NCI-H2029 (cell line): Measurements from ENCODE around the gene CRB1.
A peak's percentile ranks its signal among the peaks of the same experiment; 100 is the strongest.
"Not testable (repeated sequence)": the region's sequence is repeated elsewhere in the genome, so short reads cannot be mapped to it uniquely, and the experiment has no call there.

Experiments used
- DNase-seq: peaks from one replicate; lab custom pipeline; 2025; lab: John Stamatoyannopoulos, UW

The CRB1 gene

DNA sequence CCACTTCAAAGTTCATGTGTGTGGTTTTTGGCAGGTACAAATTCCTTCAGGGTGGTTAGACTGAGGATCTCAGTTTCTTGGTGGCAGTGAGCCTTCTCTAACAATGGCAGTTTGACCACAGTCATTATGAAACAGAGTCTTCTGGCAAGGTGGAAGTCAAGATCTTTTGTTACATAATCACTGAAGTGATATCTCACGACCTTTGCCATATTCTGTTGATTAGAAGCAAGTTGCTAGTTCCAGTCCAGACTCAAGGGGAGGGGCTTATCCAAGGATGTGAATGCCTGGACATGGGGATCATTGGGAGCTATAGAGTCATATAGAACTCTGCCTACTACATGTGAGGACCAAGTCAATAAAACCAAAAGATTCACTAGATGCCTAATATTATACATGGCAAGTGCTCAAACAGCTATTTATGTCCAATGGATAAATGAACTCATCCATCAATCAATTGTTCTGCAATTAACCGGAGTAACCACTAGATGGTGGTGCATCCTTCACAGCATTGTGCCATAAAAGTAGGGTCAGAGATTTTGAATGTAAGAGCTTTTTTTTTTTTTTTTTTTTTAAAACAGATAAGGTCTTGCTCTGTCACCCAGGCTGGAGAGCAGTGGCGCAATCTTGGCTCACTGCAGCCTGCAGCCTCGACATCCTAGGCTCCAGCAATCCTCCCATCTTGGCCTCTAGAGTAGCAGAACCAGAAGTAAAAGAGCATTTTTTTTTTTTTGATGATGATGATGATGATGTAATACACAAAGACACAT is 131.9 kb downstream of the CRB1 start:
- peak; percentile 35 for DNase-seq

DNA sequence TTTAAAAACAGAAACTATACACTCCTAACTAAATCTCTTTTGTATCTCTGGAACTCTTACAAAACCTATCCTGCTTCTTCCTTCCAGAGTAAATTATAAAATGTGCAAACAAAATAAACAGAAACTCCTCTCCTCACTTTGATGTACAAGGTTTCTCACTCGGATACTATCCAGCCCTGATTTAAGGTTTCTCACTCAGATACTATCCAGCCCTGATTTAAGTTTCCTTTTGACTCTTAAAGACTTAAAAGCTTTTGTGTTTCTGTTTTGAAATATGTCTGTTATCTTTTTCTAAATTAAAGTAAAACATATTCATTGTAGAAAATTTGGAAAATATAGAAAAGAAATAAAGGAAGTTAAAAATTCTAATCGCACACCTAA is 132.5 kb downstream of the CRB1 start:
- no peak for DNase-seq

DNA sequence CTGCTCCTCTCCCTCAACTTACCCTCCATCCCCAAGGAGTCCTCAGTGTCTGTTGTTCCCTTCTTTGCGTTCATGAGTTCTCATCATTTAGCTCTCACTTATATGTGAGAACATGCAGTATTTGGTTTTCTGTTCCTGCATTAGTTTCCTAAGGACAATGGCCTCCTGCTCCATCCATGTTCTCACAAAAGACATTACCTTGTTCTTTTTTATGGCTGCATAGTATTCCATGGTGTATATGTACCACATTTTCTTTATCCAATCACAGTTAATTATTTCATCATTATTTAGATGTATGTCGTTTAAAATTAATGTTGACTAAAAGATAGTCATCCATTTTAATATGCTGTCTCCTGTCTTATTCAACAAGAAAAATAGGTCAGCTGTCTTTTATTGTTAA is 134.1 kb downstream of the CRB1 start:
- no peak for DNase-seq

DNA sequence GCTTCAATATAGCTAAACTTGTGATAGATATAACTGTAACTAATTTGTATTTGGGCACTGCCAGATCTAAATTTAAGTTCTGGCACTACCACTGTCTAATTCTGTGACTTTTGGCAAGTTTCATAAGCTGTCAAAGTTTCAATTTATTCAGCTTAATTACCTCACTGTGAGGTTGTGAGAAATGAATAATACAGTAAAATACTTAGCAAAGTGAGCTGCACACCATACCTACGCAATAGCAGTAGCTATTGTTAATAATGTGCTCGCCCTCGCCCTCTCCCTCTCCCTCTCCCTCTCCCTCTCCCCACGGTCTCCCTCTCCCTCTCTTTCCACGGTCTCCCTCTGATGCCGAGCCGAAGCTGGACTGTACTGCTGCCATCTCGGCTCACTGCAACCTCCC is 136.7 kb downstream of the CRB1 start:
- not testable (repeated sequence) for DNase-seq

DNA sequence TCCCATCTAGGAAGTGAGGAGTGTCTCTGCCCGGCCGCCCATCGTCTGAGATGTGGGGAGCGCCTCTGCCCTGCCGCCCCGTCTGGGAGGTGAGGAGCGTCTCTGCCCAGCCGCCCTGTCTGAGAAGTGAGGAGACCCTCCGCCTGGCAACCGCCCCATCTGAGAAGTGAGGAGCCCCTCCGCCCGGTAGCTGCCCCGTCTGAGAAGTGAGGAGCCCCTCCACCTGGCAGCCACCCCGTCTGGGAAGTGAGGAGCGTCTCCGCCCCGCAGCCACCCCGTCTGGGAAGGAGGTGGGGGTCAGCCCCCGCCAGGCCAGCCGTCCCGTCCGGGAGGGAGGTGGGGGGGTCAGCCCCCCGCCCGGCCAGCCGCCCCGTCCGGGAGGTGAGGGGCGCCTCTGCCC is 137.6 kb downstream of the CRB1 start:
- not testable (repeated sequence) for DNase-seq

DNA sequence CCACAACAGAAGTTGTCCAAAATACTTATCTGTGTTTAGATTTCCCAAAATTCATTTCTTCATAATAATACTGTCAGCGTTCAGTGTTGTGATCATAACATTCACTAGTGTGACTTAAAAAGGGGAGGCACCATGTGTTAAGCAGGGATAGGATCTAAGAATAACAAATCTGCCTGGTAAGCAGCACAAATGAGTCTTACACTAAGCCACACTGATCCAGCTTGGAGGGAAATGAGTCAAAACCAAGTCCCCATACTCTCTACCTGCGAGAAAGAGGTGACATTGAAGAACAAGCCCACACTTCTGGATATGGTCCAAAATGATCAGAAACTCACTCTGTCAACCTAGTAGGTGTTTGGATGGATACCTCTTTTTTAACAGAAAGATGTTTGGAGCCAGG is 145.5 kb downstream of the CRB1 start:
- DNase-seq: no peak

DNA sequence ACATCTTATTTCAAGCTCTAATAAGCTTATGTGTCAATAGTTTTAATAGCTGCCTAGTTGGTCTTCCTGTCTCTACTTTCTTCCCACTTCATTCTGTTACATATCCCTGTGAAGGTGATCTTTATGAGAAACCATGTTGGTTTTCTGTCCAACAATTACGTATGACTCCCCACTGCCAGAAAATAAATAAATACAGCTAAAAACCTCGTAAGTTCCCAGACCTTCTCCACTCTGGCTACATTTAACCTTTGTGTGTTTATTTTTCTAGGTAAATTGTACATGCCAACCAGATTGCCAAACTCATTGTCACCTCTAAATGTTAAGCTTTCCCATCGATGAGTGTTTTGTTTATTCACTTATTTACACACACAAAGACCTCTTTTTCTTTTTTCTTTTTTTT is 147.2 kb downstream of the CRB1 start:
- DNase-seq: no peak

DNA sequence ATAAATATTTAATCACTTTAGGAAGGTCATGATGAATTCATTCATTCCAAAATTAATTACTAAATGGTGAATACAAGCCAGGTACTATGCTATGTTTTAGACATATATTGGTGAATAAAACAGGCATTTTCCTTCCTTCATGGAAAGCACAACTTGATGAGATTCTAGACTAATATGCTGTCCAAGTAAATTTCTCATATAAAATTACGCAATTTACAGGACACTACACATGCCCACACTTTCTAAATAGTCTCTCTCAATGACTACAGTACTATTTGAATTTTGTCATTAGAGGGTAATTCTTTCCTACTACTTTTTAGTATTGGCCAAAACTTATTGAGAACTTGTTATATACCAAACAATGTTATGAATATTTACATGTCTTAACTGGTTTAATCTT is 150.6 kb downstream of the CRB1 start:
- DNase-seq: no peak

DNA sequence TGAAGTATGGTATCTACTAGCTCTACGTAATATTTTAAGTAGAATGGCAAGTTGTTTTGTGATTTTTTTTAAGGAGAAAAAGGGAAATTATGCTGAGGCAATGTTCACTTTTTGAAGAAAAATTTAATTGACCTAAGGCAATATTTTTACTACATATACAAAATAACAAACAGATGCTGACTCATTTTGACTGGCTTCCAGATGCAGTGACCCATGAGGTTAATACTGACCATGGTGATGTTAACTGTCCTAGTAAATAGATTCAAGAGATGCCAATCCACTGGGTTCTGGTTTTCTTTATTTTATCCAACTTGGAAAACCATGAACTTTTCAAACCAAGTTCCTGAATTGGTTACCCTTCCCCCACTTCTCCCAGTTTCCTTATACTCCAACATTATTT is 154.9 kb downstream of the CRB1 start:
- no peak for DNase-seq

DNA sequence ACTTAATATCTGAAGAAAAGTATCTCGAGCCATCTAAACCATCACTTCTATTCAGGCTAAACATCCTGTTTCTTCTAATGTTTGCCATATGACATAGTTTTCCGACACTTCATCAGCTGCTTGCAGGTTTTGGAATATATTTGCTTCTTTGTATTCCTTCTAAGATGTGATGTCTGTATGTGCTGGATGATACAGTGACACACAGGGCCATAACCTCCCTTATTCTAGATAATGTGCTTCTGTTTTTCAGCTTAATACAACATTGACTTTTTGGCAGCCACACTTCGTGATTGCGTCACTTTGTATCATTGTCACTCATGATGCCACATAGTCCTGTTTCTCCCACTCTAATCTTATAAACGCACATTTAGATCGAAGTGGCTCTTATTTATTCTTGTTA is 156.3 kb downstream of the CRB1 start:
- DNase-seq: no peak

DNA sequence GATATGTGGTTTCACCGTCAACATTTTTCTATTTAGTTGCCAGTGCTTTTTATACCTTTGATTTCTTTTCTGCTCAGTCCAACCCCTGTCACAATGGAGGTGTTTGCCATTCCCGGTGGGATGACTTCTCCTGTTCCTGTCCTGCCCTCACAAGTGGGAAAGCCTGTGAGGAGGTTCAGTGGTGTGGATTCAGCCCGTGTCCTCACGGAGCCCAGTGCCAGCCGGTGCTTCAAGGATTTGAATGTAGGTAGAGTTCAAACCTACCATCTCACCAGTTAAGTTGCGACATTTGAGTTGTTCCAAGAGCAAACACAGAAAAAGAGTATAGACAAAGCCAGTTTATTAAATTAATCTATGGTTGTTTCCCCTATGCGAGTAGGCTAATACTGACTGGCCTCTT is 161.3 kb downstream of the CRB1 start:
- no peak for DNase-seq

DNA sequence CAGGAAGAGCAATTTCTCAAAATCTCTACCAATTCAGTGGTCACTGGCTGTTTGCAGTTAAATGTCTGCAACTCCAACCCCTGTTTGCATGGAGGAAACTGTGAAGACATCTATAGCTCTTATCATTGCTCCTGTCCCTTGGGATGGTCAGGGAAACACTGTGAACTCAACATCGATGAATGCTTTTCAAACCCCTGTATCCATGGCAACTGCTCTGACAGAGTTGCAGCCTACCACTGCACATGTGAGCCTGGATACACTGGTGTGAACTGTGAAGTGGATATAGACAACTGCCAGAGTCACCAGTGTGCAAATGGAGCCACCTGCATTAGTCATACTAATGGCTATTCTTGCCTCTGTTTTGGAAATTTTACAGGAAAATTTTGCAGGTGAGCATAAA is 167.2 kb downstream of the CRB1 start:
- no peak for DNase-seq

DNA sequence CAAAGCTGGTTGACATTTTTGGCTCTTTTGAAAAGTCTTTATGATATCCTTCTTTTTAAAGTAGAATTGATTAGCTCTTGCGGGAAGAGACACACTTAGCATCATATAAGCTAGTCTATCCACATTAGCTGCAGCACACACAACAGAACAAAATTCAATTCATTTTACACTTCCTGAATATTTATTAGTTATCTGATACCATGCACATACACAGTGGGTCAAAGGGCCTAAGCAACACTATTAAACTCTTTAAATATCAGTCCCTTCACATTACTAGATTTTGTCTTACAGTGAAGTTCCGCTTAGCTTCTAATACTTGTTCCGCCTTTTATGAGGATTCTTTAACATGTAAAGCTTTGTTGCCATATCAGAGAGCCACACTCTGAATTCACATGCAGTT is 169.5 kb downstream of the CRB1 start:
- DNase-seq: no peak

DNA sequence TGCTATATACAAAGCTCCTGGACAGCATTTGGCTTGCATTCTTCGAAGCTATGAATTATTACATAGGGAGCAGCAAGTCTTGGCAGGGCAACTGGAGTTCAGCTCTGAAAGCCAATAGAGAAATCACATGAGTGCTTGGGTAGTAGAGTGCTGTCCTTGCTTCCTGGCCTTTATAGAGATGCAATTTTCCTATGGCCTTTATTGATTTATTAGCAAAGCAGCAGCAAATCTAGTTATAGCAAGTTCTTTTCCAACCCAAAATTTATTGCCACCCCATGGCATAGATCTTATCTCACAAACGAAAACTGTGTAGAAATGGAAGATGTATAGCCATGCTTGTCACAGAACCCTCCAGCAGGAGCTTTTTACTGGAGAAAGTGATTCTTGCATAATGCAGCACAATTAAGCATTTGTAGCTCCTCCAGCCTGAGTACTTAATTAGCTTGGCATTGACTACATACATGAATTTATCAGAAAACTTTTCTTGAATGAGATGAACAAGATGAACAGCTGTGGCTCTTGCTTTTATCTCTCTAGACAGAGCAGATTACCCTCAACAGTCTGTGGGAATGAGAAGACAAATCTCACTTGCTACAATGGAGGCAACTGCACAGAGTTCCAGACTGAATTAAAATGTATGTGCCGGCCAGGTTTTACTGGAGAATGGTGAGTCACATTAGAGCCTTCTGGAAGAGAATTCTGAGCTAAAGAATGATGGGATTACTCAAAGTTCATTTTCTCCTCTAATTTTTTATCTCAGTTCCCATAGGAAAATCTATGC is 170.1 kb downstream of the CRB1 start:
- no peak for DNase-seq

DNA sequence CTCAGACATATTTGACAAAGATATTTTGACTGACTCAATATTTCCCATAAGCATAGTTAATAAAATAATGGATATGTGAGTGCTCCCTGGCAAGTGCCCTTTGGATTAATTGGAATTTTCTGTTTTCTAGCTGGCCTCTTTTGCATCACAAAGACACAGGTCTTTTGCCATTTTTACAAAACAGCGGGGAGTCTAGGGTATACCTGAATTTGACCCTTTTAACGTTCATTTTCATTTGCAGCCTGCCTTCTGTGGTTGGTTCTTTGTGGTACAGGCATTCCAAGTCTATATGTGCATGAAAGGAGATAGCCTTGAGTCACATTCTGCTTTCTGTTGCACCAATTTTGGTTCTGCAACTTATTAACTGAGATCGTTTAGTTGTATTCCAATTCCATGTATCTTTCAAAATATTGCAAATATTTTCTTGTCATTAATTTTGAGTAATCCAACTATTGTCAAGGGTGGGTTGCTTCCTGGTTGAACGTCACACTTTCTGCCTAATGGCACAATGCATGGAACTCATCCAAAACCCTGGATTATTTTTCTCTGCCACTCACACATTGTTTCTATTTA is 171.7 kb downstream of the CRB1 start:
- DNase-seq: no peak

DNA sequence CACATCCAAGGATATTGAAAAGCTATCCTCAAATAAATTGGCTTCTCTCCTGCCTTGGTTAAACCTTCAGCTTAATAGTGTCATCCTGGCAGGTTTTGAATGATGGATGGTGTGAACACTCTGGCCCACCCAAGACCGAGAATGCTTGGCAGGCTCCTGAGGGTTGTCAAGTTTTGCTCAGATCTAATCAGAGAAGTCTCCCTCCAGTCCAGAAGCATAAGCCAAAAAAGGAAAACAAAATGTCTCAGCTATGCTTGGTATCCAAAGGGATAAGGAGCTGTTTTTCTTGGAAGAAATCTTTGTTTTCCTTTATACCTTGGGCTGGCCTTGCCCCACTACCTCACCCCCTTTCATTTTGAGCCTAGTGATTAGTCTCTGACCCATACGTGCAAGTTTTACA is 172.7 kb downstream of the CRB1 start:
- DNase-seq: no peak

DNA sequence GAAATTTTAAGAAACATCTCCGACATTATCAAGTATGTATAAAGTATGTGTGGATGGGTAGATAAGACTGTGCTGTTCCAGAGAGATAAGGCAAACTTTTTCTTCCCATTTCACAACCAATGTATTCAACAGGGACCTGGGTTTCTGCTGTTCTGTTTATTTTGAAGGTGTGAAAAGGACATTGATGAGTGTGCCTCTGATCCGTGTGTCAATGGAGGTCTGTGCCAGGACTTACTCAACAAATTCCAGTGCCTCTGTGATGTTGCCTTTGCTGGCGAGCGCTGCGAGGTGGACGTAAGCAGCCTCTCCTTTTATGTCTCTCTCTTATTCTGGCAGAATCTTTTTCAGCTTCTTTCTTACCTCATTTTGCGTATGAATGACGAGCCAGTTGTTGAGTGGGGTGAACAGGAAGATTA is 174.0 kb downstream of the CRB1 start:
- DNase-seq: no peak

DNA sequence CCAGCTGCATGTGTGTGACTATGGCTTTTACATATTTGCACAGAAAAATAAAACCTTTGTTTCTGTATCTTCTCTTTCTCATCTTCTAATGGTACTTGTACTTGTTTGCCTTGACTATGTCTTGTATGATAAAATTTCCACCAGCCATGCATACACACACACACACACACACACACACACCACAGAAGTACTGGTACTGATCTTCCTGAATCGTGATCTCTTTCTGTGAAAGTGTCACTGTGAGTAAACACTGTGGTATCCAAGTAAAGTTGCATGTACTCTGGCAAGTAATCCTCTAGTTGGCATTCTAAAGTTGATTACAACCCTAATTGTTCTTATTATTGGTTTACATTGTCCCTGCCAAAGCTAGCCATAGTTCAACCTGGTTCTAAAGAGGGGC is 176.7 kb downstream of the CRB1 start:
- DNase-seq: no peak

DNA sequence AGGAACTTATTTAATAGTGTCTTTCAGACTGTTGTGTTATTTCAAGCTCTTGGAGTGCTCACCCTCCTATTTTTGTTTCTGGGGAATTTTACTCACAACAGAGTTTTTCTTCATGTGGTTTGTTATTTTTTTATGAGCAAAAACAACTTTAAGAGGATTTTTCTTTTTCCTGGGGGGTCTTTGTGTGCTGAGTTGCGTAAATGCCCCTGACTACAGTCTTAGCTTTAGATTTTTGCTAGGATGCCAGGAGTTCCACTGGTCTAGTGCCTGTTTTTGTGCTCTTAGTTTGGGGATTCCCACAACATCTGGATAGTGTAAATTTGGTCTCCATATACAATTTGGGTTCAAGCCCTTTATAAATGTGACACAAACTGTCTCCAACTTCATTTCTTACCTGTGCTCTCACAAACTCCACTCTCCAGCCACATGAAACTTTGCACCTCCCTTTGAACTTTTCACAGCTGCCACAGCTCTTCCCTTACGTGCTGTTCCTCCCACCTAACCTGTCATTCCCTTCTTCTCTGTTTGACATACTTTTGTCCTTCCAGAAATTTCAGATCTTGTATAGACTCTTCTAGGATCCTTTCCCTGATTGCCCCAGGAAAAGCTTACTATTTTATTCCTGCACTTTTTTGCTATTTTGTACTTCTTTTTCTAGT is 180.2 kb downstream of the CRB1 start:
- no peak for DNase-seq

DNA sequence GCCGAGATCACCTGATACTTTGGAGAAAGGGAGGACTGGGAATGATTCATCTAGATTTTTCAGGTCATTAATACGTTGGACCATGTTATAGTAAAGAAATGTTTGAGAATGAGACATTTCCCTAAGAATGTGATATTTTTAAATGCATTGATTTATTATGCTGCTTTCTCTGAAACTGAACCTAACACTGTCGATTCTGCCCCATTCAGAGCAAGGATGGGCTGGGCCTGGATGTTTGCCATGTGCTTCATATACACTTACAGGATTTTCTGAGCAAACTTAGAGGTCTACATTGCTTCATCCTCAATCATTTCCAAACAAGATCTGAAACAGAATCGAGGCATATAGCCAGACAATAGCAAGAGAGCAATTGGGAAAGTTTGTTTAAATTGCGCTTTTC is 183.3 kb downstream of the CRB1 start:
- DNase-seq: no peak

DNA sequence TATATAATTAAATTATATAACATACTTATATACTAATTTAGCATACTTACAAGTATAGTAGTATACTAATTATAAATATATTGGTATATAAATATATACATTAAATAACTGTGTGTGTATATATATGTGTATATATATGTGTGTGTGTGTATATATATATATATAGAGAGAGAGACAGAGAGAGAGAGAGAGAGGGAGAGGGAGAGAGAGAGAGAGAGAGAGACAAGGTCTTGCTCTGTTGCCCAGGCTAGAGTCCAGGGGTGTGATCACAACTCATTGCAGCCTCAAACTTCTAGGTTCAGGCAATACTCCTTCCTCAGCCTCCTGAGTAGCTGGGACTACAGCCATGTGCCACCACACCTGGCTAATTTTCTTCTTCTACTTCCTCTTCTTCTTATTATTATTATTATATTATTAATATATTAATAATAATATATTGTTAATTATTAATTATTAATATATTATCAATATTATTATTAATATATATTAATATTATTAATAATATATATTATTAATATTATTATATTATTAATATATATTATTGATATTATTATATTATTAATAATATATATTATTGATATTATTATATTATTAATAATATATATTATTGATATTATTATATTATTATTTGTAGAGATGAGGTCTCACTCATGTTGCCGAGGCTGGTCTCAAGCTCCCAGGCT is 185.5 kb downstream of the CRB1 start:
- DNase-seq: no peak

DNA sequence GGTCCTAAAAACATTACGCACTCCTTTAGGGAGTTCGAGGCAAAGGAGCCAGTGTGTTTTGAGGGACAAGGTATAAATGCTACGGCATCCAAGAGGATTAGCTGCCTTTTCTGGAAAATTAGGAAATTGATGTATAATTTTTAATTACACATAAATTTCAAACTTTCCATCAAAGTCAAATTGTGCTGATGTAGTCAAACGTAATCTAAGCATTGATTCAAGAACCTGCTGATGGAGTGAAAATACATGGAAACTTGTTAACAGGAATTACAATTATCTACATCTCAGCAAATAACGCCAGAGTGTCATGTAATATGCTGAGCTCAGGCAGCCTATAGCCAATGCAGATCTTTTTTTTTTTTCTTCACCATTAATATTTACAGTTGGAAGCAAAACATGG is 194.5 kb downstream of the CRB1 start:
- DNase-seq: no peak
